ENCODE data around the gene PRSS36.
A peak's percentile ranks its signal among the peaks of the same experiment; 100 is the strongest.
"Not testable (repeated sequence)": the region's sequence is repeated elsewhere in the genome, so short reads cannot be mapped to it uniquely, and the experiment has no call there.

The PRSS36 gene

GRCh38 chr16:31184888-31185287 lies 35.0 kb upstream of the PRSS36 start:
- Histone ChIP-seq H3K27me3 (ENCODE audit: control insufficient read depth in 1 of 2, insufficient read depth in 2 of 2, low read length in 2 of 2) (no peaks in the 10 kb centered on the region), H3K4me3 (ENCODE audit: low read depth in 1 of 2, low read length in 2 of 2) (no peak overlapping the region), H3K9ac (ENCODE audit: low read depth in 1 of 2, low read length in 2 of 2) (no peak overlapping the region), H3K27ac (ENCODE audit: low read depth, low read length) (no peak overlapping the region), H3K36me3 (ENCODE audit: control insufficient read depth in 1 of 2, insufficient read depth in 2 of 2, low read length in 2 of 2) (peaks cover 60 to 73% of the 10 kb centered on the region in 2 donors), H3K4me1 (ENCODE audit: control insufficient read depth in 1 of 2, insufficient read depth in 2 of 2, low read length in 2 of 2) (peaks cover 9 to 21% of the 10 kb centered on the region in 2 donors), H3K9me3 (ENCODE audit: control insufficient read depth in 1 of 2, low read length in 2 of 2) (no peaks in the 10 kb centered on the region)

- peaks cover 15 to 27% of the 10 kb centered on the region in 2 donors for H3K4me1 ChIP-seq (ENCODE audit: control insufficient read depth in 1 of 2, insufficient read depth in 2 of 2, low read length in 2 of 2)
- no peak overlapping the region for H3K27ac ChIP-seq (ENCODE audit: low read depth, low read length)
- H3K4me3 ChIP-seq (ENCODE audit: low read depth in 1 of 2, low read length in 2 of 2) = no peak overlapping the region
- H3K36me3 ChIP-seq (ENCODE audit: control insufficient read depth in 1 of 2, insufficient read depth in 2 of 2, low read length in 2 of 2) = peaks cover 49 to 61% of the 10 kb centered on the region in 2 donors
- H3K27me3 ChIP-seq (ENCODE audit: control insufficient read depth in 1 of 2, insufficient read depth in 2 of 2, low read length in 2 of 2) = no peaks in the 10 kb centered on the region
- H3K9ac ChIP-seq (ENCODE audit: low read depth in 1 of 2, low read length in 2 of 2) = no peak overlapping the region
- no peaks in the 10 kb centered on the region for H3K9me3 ChIP-seq (ENCODE audit: control insufficient read depth in 1 of 2, low read length in 2 of 2)
These were observed 33.9 kb upstream of the PRSS36 start for GRCh38 chr16:31183432-31184428.

GRCh38 chr16:31182391-31182790 lies 32.5 kb upstream of the PRSS36 start:
- Histone ChIP-seq H3K4me1 (ENCODE audit: control insufficient read depth in 1 of 2, insufficient read depth in 2 of 2, low read length in 2 of 2) (peaks cover 15 to 32% of the 10 kb centered on the region in 2 donors), H3K4me3 (ENCODE audit: low read depth in 1 of 2, low read length in 2 of 2) (peak overlapping the region; percentile 49 to 72), H3K27ac (ENCODE audit: low read depth, low read length) (no peak overlapping the region), H3K9me3 (ENCODE audit: control insufficient read depth in 1 of 2, low read length in 2 of 2) (no peaks in the 10 kb centered on the region), H3K9ac (ENCODE audit: low read depth in 1 of 2, low read length in 2 of 2) (peak overlapping the region in 1 of 2 donors; percentile 86), H3K27me3 (ENCODE audit: control insufficient read depth in 1 of 2, insufficient read depth in 2 of 2, low read length in 2 of 2) (no peaks in the 10 kb centered on the region), H3K36me3 (ENCODE audit: control insufficient read depth in 1 of 2, insufficient read depth in 2 of 2, low read length in 2 of 2) (peaks cover 35 to 48% of the 10 kb centered on the region in 2 donors)

DNA sequence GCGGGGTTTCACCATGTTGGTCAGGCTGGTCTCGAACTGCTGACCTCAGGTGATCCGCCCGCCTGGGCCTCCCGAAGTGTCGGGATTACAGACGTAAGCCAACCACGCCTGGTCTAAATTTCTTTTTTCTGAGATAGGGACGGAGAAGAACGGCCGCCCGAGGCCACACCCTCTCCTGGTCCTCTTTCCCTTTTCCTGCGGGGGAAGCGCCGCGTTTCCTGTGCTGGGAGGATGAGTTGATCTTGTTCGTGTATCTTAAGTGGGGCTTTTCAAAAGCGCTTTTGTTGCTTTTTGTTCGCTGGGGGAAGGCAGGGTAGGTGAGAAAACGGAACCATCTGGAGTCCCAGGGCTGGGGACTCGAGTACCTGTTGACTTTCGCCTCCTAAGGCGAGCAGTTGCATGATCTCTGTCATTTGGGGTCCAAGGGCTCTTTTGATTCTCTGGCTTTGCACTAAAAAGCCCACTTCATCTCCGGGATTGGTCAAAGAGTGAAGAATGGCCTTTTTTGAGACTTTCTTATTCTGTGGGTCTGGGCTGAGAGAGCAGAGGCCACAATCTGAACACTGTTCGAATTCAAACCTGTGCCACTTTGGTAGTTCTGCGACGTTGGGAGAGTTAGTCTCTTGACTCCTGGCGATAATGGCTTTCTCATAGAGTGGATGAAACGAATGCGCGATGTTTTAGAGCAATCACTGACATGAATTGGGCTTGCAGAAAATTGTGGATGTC lies 31.4 kb upstream of the PRSS36 start:
- Histone ChIP-seq H3K27me3 (ENCODE audit: control insufficient read depth in 1 of 2, insufficient read depth in 2 of 2, low read length in 2 of 2) (no peaks in the 10 kb centered on the region), H3K36me3 (ENCODE audit: control insufficient read depth in 1 of 2, insufficient read depth in 2 of 2, low read length in 2 of 2) (peaks cover 24 to 37% of the 10 kb centered on the region in 2 donors), H3K9me3 (ENCODE audit: control insufficient read depth in 1 of 2, low read length in 2 of 2) (no peaks in the 10 kb centered on the region), H3K4me3 (ENCODE audit: low read depth in 1 of 2, low read length in 2 of 2) (peak overlapping the region; percentile 72 to 84), H3K9ac (ENCODE audit: low read depth in 1 of 2, low read length in 2 of 2) (peak overlapping the region; percentile 52 to 86), H3K4me1 (ENCODE audit: control insufficient read depth in 1 of 2, insufficient read depth in 2 of 2, low read length in 2 of 2) (peaks cover 15 to 32% of the 10 kb centered on the region in 2 donors), H3K27ac (ENCODE audit: low read depth, low read length) (no peak overlapping the region)

DNA sequence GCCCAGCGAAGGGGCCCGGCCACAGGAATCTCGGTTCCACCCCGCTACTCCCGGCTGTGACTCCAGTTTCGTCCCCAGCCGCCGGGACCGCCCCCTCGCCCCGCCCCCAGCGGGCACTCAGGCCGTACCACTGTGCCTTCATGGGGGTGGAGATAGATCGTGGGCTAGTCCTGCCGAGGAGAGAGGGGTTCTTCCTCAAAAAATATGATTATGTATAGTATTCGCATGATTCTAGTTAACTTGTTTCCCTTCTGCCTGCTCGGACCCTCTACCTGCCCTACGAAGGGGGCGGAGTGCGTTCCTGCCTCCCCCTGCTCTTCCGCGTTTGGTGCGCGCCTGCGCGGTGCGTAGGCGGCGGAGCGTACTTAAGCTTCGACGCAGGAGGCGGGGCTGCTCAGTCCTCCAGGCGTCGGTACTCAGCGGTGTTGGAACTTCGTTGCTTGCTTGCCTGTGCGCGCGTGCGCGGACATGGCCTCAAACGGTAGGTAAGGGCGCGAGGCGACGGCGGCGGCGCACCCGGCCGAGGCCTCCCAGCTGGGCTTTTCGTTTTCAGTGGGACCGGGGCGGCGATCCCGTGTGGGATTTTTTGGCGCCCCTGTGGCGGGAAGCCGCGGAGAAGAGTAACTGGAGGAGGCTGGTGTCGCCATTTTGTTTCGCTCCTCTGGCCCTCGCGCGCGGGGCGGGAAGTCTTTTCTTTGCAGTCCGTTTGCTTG lies 30.0 kb upstream of the PRSS36 start, which contains the start of gene FUS:
FUS (plus strand) TSS at position 393 of the 713 bp plus-strand sequence; CDS start at position 469, 76 bp downstream.
- peak within 1 kb of the TSS; percentile 92 for H3K27ac ChIP-seq (ENCODE audit: low read depth, low read length)
- H3K4me1 ChIP-seq (ENCODE audit: control insufficient read depth in 1 of 2, insufficient read depth in 2 of 2, low read length in 2 of 2) = peaks cover 15 to 32% of the 10 kb centered on the region in 2 donors

GRCh38 chr16:31179219-31179746 lies 29.4 kb upstream of the PRSS36 start:
- Histone ChIP-seq H3K27ac (ENCODE audit: low read depth, low read length) (peak overlapping the region; percentile 92), H3K4me3 (ENCODE audit: low read depth in 1 of 2, low read length in 2 of 2) (peak overlapping the region; percentile 72 to 84), H3K4me1 (ENCODE audit: control insufficient read depth in 1 of 2, insufficient read depth in 2 of 2, low read length in 2 of 2) (peaks cover 15 to 32% of the 10 kb centered on the region in 2 donors), H3K27me3 (ENCODE audit: control insufficient read depth in 1 of 2, insufficient read depth in 2 of 2, low read length in 2 of 2) (no peaks in the 10 kb centered on the region), H3K36me3 (ENCODE audit: control insufficient read depth in 1 of 2, insufficient read depth in 2 of 2, low read length in 2 of 2) (peaks cover 11 to 18% of the 10 kb centered on the region in 2 donors), H3K9ac (ENCODE audit: low read depth in 1 of 2, low read length in 2 of 2) (peak overlapping the region; percentile 52 to 86), H3K9me3 (ENCODE audit: control insufficient read depth in 1 of 2, low read length in 2 of 2) (no peaks in the 10 kb centered on the region)

More for the DNA sequence above, 30.0 kb upstream of the PRSS36 start, which contains the start of gene FUS:
- H3K27me3 ChIP-seq (ENCODE audit: control insufficient read depth in 1 of 2, insufficient read depth in 2 of 2, low read length in 2 of 2) = no peaks in the 10 kb centered on the region
- no peaks in the 10 kb centered on the region for H3K9me3 ChIP-seq (ENCODE audit: control insufficient read depth in 1 of 2, low read length in 2 of 2)
- H3K36me3 ChIP-seq (ENCODE audit: control insufficient read depth in 1 of 2, insufficient read depth in 2 of 2, low read length in 2 of 2) = peaks cover 11 to 23% of the 10 kb centered on the region in 2 donors
- H3K4me3 ChIP-seq (ENCODE audit: low read depth in 1 of 2, low read length in 2 of 2) = peak within 1 kb of the TSS; percentile 72 to 84
- H3K9ac ChIP-seq (ENCODE audit: low read depth in 1 of 2, low read length in 2 of 2) = peak within 1 kb of the TSS; percentile 52 to 86

DNA sequence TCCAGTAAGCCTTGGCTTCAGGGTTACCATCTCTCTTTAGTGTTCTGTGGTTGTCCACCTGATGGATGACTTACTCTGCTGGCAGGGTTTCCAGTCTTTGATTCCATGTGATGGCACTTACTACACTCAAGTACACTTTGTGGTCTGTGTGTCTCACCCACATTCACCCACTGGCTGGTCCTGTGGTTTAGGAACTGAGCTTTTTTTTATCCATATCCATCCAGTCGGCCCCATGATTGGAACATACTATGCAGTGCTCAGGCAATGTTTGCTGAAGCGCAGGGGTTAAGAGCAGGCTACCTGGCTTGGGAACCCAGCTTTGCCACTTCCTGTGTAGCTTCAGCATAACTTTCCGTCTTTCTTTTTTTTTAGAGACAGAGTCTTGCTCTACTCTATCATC lies 27.3 kb upstream of the PRSS36 start:
- no peak overlapping the region for H3K4me3 ChIP-seq (ENCODE audit: low read depth in 1 of 2, low read length in 2 of 2)
- no peak overlapping the region for H3K9ac ChIP-seq (ENCODE audit: low read depth in 1 of 2, low read length in 2 of 2)
- no peaks in the 10 kb centered on the region for H3K36me3 ChIP-seq (ENCODE audit: control insufficient read depth in 1 of 2, insufficient read depth in 2 of 2, low read length in 2 of 2)
- H3K4me1 ChIP-seq (ENCODE audit: control insufficient read depth in 1 of 2, insufficient read depth in 2 of 2, low read length in 2 of 2) = peaks cover 13 to 19% of the 10 kb centered on the region in 2 donors
- no peaks in the 10 kb centered on the region for H3K9me3 ChIP-seq (ENCODE audit: control insufficient read depth in 1 of 2, low read length in 2 of 2)
- H3K27me3 ChIP-seq (ENCODE audit: control insufficient read depth in 1 of 2, insufficient read depth in 2 of 2, low read length in 2 of 2) = no peaks in the 10 kb centered on the region
- no peak overlapping the region for H3K27ac ChIP-seq (ENCODE audit: low read depth, low read length)

DNA sequence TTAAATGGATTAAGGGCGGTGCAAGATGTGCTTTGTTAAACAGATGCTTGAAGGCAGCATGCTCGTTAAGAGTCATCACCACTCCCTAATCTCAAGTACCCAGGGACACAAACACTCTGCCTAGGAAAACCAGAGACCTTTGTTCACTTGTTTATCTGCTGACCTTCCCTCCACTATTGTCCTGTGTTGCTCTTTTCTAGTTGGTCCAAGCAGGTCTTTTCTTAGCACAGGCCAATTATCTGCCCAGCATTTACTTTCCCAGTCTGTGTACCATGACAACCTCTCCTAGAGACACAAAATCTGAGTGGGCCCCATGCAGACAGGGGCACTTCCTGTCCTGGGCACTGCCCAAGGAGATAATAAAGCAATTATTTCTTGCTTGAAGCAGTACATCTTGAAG lies 20.2 kb upstream of the PRSS36 start:
- H3K27me3 ChIP-seq (ENCODE audit: control insufficient read depth in 1 of 2, insufficient read depth in 2 of 2, low read length in 2 of 2); H3K9me3 ChIP-seq (ENCODE audit: control insufficient read depth in 1 of 2, low read length in 2 of 2); H3K9ac ChIP-seq (ENCODE audit: low read depth in 1 of 2, low read length in 2 of 2); H3K4me1 ChIP-seq (ENCODE audit: control insufficient read depth in 1 of 2, insufficient read depth in 2 of 2, low read length in 2 of 2); H3K4me3 ChIP-seq (ENCODE audit: low read depth in 1 of 2, low read length in 2 of 2); H3K27ac ChIP-seq (ENCODE audit: low read depth, low read length); H3K36me3 ChIP-seq (ENCODE audit: control insufficient read depth in 1 of 2, insufficient read depth in 2 of 2, low read length in 2 of 2): not testable (repeated sequence)

DNA sequence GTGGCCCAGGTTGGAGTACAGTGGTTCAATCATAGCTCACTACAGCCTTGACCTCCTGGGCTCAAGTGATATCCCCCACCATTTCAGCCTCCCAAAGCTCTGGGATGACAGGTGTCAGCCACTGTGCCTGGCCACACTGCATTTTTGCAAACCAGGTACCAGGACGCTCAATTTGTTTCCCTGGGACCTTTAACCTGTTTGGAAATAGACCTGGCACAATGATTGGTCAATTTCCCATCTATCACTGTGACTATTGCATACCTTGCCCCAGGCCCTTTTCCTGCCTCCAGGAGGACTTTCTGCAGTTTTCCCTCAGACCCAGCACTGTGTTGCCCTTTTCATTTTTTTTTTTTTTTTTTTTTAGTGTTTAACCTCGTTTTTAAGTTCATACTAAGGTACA lies 19.0 kb upstream of the PRSS36 start:
- Histone ChIP-seq H3K4me1 (ENCODE audit: control insufficient read depth in 1 of 2, insufficient read depth in 2 of 2, low read length in 2 of 2) (peaks cover 0 to 5% of the 10 kb centered on the region in 2 donors), H3K4me3 (ENCODE audit: low read depth in 1 of 2, low read length in 2 of 2) (no peak overlapping the region), H3K9me3 (ENCODE audit: control insufficient read depth in 1 of 2, low read length in 2 of 2) (no peaks in the 10 kb centered on the region), H3K27ac (ENCODE audit: low read depth, low read length) (no peak overlapping the region), H3K36me3 (ENCODE audit: control insufficient read depth in 1 of 2, insufficient read depth in 2 of 2, low read length in 2 of 2) (no peaks in the 10 kb centered on the region), H3K9ac (ENCODE audit: low read depth in 1 of 2, low read length in 2 of 2) (no peak overlapping the region), H3K27me3 (ENCODE audit: control insufficient read depth in 1 of 2, insufficient read depth in 2 of 2, low read length in 2 of 2) (no peaks in the 10 kb centered on the region)

All from duodenal mucosa (tissue), 2 donors.